Erythroblast (primary cell): Measurements from ENCODE around the gene LHX6.

Source experiments
- GATA1 ChIP-seq: IDR thresholded peaks from 2 replicates; pipeline ENCODE4 v1.6.1; 2011; ENCODE audit warnings: low read depth, mild to moderate bottlenecking, control low read depth, low read length, moderate library complexity
- POLR2A ChIP-seq: IDR thresholded peaks from 2 replicates; pipeline ENCODE4 v1.6.1; 2011; ENCODE audit warnings: mild to moderate bottlenecking, low read length

DNA sequence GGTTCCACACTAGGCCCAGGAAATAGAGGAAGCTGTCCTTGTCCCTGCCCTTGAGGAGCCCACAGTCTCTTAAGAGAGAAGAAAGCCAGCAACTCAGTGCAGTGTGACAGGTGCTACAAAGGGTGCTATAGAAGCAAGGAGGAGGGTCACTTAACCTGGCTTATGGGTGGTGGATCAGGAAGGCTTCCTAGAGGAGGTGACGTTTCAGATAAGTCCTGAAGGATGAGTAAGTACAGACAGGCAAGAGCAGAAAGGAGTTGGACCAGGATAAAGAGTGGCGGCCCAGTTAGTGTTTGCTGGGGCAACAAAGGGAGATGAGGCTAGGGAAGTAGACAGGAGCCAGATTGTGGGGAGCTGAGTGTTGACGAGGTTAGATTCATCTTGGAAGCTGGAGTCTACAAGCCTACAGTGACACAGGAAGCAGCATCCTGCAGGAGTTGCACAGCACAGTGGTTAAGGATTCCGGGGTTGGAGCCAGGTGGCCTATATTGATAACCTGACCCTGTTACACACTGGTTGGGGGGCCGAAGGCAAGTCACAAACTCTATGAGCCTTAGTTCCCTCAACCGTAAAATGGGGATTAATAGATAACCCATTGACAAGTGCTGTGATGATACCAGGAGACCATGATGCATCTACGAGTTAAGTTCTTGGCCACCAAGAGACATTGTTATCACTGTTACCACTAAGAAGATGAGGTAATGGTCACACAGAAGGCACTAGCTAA, 5.4 kb upstream of the LHX6 start:
- TF ChIP-seq POLR2A, result no peak
- no peak for TF ChIP-seq GATA1
